ENCODE measurements around the gene CCDC187.

CCDC187 gene

DNA sequence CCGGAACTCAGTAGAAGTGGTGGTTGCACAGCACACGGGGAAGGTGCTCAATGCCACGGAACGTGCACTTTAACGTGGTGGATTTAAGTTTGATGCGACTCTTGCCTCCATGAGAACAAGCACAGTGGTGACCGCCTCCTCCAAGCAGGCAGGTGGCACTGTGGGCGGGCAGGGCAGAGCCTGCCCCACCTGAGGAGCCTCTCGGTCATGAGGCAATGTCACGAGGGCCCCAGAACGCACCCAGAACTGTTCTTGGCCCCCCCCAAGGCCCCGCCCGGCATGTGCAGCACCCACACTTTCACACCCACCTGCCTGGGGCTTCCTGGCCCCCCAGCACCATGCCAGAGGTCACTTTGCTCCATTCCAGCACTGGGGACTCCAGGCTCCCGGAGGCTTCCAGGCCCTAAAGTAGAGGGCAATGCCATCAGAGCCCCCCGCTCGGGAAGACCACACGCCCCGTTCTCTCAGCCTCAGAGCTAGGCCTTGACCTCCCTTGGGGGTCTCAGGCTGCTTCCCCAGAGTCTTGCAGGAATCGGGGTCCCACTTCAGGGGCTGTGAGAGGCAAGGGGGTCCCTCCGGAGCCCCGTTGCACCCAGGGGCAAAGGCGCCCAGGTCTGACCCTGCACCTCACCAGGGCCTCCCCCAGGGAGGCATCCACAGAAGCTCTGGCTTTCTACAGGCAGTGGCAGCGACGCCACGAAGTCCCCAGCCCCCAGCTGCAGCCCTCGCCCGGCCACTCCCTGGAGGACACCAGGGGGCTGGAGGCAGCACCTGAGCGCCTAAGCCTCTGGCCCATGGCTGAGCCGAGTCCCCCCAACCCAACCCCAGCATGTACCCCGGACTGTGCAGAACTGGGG is 14.0 kb downstream of the CCDC187 start:
- no peaks in the 10 kb centered on the region for H3K9me3 ChIP-seq
- no peaks in the 10 kb centered on the region for H3K4me1 ChIP-seq
- in situ Hi-C loops (cut with MboI; ENCODE audit: low sequenced_read_pairs): loop anchor here (10.0 kb wide), 1 partner anchor 125 kb away; no protein-coding TSS in a partner anchor
- H3K27me3 ChIP-seq (ENCODE audit: low read depth): no peaks in the 10 kb centered on the region
- DNase-seq (ENCODE audit: low spot score in 2 of 2): no peak
- H3K4me3 ChIP-seq: no peak overlapping the region
- no peaks in the 10 kb centered on the region for H3K36me3 ChIP-seq (replicated peaks)

DNA sequence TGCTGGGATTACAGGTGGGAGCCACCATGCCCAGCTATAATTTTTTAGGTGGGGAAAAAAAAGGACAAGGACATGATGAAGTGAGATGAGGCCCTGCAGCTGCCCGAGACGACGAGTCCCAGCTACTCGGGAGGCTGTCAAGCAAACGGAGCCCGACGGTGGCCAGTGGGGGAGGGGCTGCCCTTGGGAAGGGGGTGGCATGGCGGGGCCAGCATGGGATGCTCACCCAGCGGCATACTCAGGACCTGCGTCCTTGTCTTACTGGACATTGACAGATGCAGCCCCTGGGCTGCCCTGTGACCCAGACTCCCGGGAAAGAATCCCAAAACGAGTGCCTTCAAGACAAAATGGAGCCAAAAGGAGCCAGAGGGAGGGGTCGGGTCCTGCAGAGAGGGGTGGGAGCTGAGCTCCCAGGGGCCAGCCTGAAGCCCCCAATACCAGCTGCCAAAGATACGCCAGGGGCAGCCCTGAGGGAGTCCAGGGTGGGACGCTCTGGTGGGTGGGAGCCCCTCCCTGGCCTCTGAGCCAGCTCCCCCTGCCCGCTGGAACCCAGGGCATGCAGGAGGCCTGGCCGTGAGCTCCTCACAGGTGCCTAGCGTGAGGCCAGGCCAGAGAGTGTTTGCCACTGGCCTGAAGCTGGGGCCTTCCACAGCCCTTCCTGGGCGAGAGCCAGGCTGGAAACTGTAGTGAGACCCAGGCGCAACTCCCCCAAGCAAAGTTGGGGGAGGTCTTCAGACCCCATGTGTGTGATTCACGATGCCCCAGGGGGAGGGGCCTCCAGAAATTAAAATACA is 15.7 kb downstream of the CCDC187 start:
- DNase-seq (ENCODE audit: low spot score in 2 of 2): no peak
- H3K9me3 ChIP-seq: no peaks in the 10 kb centered on the region
- in situ Hi-C loops (cut with MboI; ENCODE audit: low sequenced_read_pairs): loop anchor here (10.0 kb wide), 1 partner anchor 123 kb away; no protein-coding TSS in a partner anchor

DNA sequence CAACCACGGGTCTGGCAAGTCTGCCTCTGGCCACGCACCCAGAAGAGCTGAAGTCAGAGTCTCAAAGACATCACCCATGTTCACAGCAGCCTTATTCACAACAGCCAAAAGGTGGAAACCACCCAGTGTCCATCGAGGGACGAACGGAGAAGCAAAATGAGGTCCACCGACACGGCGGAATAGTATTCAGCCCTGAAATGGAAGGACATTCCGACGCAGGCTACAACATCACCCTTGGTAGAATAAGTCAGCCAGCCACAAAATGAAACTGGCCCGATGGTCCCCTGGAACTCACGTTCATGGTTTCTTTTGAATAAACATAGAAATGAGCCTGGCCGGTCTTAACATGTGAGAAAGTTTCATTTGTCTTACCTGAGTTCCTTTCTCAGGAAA is 16.9 kb downstream of the CCDC187 start:
- Histone ChIP-seq H3K4me3 (no peak overlapping the region), H3K9me3 (no peaks in the 10 kb centered on the region), H3K36me3 (replicated peaks) (no peaks in the 10 kb centered on the region), H3K4me1 (no peaks in the 10 kb centered on the region), H3K27me3 (ENCODE audit: low read depth) (no peaks in the 10 kb centered on the region)
- in situ Hi-C loops (cut with MboI; ENCODE audit: low sequenced_read_pairs): loop anchor here (10.0 kb wide), 1 partner anchor 122 kb away; no protein-coding TSS in a partner anchor
- no peak for DNase-seq (ENCODE audit: low spot score in 2 of 2)

More for the DNA sequence above, 15.7 kb downstream of the CCDC187 start:
- H3K27me3 ChIP-seq (ENCODE audit: low read depth): no peaks in the 10 kb centered on the region
- no peaks in the 10 kb centered on the region for H3K36me3 ChIP-seq (replicated peaks)
- H3K4me1 ChIP-seq: no peaks in the 10 kb centered on the region
- H3K4me3 ChIP-seq: no peak overlapping the region

DNA sequence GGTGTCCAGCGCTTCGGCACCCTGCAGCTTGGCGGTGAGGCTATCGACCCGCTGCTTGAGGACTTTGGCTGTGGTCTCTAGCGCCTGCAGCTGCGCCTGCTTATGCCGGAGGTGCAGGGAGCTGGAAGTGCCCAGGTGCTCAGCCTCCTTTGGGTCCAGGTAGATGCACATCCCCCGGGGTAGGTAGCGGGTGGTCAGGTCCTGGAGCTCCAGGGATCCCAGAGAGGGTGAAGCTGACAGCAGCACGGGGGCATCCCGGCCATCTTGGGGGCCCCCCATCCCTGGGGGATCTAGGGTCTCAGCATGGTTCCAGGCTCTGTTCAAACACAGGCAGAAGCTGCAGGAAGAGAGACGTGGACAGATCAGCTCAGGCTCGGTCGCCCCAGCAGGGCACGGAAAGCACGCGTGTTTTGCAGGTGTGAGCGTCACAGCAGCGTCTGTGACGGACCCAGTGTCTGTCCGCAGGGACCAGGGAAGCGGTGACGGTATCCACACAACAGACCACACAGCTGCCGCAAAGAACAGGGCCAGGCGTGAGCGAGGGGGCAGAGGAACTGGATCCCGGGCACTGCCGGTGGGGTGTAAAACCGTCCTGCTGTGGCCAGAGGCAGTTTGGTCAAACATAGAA is 17.4 kb downstream of the CCDC187 start:
- in situ Hi-C loops (cut with MboI; ENCODE audit: low sequenced_read_pairs): loop anchor here (10.0 kb wide), 1 partner anchor 122 kb away; no protein-coding TSS in a partner anchor
- H3K9me3 ChIP-seq: no peaks in the 10 kb centered on the region
- no peaks in the 10 kb centered on the region for H3K36me3 ChIP-seq (replicated peaks)
- no peaks in the 10 kb centered on the region for H3K4me1 ChIP-seq
- H3K4me3 ChIP-seq: no peak overlapping the region
- H3K27me3 ChIP-seq (ENCODE audit: low read depth): no peaks in the 10 kb centered on the region
- no peak for DNase-seq (ENCODE audit: low spot score in 2 of 2)

DNA sequence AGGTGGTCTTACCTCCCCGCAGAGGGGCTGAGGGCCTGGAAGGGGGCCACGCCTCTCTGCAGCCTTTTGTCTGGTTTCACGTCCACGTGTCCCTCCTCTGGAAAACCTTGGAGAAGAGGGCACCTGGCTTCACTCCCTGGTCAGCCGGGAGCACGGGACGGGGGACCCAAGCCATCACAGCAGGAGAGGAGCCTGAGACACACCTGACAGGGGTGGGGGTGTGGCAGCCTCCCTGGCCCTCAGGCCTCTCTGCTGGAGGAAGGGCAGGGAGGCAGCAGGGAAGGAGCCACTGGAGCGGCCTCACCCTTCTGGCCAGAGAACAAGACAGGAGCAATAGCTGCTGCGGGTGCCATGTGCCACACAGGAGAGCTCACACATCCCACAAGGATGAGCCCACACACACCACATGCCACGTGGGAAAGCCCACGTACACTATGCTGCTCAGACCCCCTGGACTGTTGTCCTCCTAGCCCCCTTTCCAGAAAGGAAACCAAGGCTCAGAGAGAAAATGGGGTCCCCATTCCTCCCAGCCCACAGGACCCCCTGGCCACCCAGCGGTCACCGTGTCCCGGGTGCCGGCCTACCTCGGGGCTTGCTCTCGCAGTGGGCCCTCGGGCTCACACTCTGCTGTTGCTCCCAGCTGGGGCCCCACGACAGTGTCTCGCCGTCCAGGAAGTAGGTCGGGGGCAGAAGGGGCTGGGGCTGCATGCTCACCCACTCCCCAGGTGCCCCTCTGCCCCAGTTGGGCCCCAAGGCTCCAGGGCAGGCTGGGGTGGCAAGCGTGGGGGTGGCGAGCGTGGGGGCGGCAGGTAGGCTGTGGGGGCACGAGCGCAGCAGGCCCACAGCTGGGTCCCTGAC is 18.2 kb downstream of the CCDC187 start:
- in situ Hi-C loops (cut with MboI; ENCODE audit: low sequenced_read_pairs): loop anchor here (10.0 kb wide), 1 partner anchor 121 kb away; no protein-coding TSS in a partner anchor
- Histone ChIP-seq H3K4me3 (no peak overlapping the region), H3K9me3 (no peaks in the 10 kb centered on the region), H3K4me1 (no peaks in the 10 kb centered on the region), H3K27me3 (ENCODE audit: low read depth) (no peaks in the 10 kb centered on the region), H3K36me3 (replicated peaks) (no peaks in the 10 kb centered on the region)
- DNase-seq (ENCODE audit: low spot score in 2 of 2): no peak

DNA sequence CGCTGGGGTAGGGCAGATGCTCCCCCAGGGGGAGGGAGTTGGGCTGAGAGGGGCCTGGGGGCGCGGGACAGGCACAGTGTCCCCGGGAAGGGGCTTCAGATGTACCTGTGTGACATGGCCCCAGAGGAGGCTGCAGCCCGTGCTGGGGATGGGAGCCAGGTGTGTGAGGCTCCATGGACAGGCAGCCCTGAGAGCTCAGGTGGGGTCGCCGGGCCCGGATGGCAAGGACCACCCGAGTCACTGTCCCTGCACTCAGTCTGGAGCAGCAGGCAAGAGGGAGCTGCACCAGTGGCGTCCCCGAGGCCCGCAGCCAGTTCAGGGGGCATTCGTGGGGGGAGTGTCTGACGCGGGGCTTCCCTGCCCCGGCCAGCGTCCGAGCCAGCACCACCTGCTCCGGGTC is 18.9 kb downstream of the CCDC187 start:
- H3K4me1 ChIP-seq: no peaks in the 10 kb centered on the region
- H3K4me3 ChIP-seq: no peak overlapping the region
- in situ Hi-C loops (cut with MboI; ENCODE audit: low sequenced_read_pairs): loop anchor here (10.0 kb wide), 1 partner anchor 120 kb away; no protein-coding TSS in a partner anchor
- H3K36me3 ChIP-seq (replicated peaks): no peaks in the 10 kb centered on the region
- no peaks in the 10 kb centered on the region for H3K9me3 ChIP-seq
- DNase-seq (ENCODE audit: low spot score in 2 of 2): no peak
- H3K27me3 ChIP-seq (ENCODE audit: low read depth): no peaks in the 10 kb centered on the region

DNA sequence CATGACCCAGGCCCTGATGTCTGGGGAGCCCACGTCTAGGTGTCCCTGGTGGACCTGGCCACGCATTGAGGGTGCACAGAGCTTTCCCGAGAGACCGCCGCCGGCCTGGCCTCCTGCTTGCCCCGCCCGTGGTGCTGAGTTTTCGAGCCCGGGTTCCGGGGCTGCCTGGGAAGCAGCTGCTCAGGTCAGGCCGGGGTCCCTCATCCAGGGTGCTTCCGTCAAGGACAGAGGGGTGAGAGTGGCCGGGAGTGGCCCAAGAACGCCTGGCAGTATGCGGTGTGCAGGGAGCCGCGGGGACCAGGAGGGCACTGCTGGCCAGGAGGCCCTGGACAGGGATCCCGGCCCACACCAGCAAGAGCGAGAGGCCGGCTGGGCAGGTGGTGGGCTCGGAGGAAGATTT is 19.6 kb downstream of the CCDC187 start:
- H3K4me3 ChIP-seq: no peak overlapping the region
- H3K9me3 ChIP-seq: no peaks in the 10 kb centered on the region
- in situ Hi-C loops (cut with MboI; ENCODE audit: low sequenced_read_pairs): loop anchor here (10.0 kb wide), 1 partner anchor 120 kb away; no protein-coding TSS in a partner anchor
- no peak for DNase-seq (ENCODE audit: low spot score in 2 of 2)
- no peaks in the 10 kb centered on the region for H3K36me3 ChIP-seq (replicated peaks)
- no peaks in the 10 kb centered on the region for H3K27me3 ChIP-seq (ENCODE audit: low read depth)
- no peaks in the 10 kb centered on the region for H3K4me1 ChIP-seq

DNA sequence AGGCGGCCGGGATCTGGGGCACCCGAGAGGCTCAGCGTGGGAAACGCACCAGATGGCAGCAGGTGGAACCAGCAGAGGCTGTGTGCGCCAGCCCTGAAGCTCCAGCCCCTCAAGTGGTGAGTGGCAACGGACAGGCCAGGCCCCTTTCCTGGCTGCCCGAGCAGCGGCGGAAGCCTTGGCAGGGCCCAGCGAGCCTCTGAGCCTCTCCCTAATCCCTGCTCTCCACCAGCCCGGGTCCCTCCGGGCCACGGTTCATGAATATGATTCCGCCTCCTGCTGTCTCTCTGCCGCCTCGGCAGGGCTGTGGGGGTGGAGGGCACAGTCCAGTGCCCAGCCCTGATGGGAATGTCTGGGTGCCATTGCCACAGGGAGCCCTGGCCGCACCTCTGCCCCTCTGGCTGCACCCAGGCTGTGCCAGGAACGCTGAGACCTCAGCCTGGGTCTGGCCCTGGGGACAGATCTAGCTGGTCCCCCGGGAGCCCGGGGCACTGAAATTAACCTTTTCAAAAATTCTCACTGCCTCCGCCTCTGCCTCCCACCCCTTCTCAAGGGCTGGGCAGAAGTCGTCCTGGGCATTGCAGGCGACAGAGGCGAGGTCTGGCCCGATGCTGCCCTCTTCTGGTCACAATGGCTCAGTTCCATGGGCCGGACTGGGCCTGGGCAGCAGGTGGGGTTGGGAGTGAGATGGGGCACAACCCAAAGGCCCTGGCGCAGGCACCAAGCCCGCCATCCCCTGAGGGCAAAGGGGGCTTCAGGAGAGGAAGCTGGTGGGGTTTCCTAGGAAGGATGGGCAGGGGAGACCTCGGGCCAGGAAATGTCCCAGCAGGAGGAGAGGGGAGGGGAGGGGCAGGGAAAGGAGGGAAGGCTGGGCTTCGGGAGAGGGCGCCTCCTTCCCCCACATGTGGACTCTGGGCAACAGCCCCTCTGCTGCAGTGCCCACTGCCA is 20.3 kb downstream of the CCDC187 start:
- in situ Hi-C loops (cut with MboI; ENCODE audit: low sequenced_read_pairs): loop anchor here (10.0 kb wide), 1 partner anchor 119 kb away; no protein-coding TSS in a partner anchor
- H3K4me3 ChIP-seq: no peak overlapping the region
- H3K9me3 ChIP-seq: no peaks in the 10 kb centered on the region
- H3K36me3 ChIP-seq (replicated peaks): no peaks in the 10 kb centered on the region
- peak; percentile 49 to 88 for DNase-seq (ENCODE audit: low spot score in 2 of 2)
- no peaks in the 10 kb centered on the region for H3K27me3 ChIP-seq (ENCODE audit: low read depth)
- no peaks in the 10 kb centered on the region for H3K4me1 ChIP-seq

DNA sequence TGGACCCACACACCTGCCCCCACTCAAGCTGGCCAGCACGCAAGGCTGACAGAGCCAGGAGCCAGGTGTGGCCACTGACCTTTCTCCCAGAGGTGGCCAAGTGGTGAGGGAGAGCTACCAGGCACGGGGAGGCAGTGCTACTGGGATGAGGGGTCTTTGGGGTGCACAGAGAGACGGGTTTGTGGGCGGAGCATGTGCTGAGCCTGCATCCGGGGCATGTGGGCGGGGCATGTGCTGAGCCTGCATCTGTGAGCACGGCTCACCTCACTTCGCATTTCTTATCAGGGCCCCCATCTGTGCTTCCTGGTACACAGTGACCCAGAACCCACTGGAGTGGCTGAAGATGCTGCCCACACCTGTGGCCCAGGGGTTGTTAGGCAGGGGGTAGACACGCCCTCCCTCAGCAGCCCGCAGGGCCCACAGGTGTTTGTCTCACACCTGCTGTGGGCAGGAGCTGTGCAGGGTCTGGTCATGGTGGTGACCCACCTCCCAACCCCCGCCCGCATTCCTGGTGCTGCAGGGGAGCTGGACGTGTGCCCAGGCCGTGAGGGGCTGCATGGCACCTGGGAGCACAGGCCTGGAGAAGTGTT is 21.5 kb downstream of the CCDC187 start:
- Histone ChIP-seq H3K4me1 (no peaks in the 10 kb centered on the region), H3K4me3 (no peak overlapping the region), H3K27me3 (ENCODE audit: low read depth) (no peaks in the 10 kb centered on the region; the same call in 1 of the 2 replicates), H3K9me3 (no peaks in the 10 kb centered on the region), H3K36me3 (replicated peaks) (no peaks in the 10 kb centered on the region)
- in situ Hi-C loops (cut with MboI; ENCODE audit: low sequenced_read_pairs): loop anchor here (10.0 kb wide), 1 partner anchor 118 kb away; no protein-coding TSS in a partner anchor
- DNase-seq (ENCODE audit: low spot score in 2 of 2): no peak

DNA sequence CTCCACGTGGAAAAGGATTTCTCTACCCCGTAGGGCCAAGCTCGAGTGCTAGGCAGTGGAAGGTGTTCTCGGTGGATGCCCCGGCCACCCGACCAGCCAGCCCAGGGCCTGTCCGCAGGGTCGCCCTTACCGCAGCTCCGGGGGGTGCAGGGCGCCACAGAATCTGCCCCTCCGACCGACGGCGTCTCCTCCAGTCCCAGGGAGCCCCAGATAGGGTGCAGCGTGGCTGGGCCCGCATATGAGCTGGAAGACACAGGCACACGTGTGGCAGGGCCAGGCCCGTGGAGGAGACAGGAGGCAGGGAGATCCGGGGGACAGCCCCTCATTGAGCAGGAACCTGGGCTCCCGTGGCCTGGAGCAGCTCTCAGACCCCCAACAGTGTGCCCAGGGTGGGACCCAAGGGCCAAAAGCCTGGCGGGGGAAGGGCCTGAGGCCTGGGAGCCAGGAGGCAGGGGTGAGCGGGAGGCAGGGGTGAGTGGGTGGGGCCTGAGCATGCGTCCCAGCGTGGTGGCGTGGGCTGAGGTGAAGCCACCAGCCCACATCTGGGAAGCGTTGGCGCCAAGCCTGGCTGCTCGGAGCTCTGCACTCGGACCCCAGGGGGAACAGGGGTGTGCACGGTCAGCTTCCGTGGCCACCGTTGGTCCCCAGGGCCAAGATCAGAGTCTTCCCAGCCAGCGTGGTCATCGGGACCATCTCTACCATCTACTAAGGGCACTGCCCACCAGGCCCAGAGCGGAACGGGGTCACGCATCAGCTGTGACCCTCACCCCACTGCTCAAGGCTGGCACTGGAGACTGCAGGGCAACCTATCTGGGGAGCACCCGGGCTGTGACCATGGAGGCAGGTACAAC is 22.2 kb downstream of the CCDC187 start:
- in situ Hi-C loops (cut with MboI; ENCODE audit: low sequenced_read_pairs): loop anchor here (10.0 kb wide), 1 partner anchor 117 kb away; no protein-coding TSS in a partner anchor
- no peak for DNase-seq (ENCODE audit: low spot score in 2 of 2)
- H3K4me1 ChIP-seq: no peaks in the 10 kb centered on the region

More for the DNA sequence above, 22.2 kb downstream of the CCDC187 start:
- no peaks in the 10 kb centered on the region for H3K36me3 ChIP-seq (replicated peaks)
- H3K9me3 ChIP-seq: no peaks in the 10 kb centered on the region
- H3K4me3 ChIP-seq: no peak overlapping the region
- H3K27me3 ChIP-seq (ENCODE audit: low read depth): peaks cover 3% of the 10 kb centered on the region
